SK-N-MC (cell line): ENCODE results near the gene IRF2BPL.

Source experiments
- EZH2 ChIP-seq: fragments of 200-600 bp; sonication (generic); IDR thresholded peaks from one replicate; pipeline ENCODE4 v1.6.1; 2017; ENCODE audit warnings: antibody characterized with exemption
- FOXP2 ChIP-seq: optimal IDR thresholded peaks from 2 replicates; pipeline ENCODE3; 2011; ENCODE audit warnings: mild to moderate bottlenecking, moderate library complexity; ENCODE audit not compliant: insufficient read depth; ENCODE audit errors: extremely low read length, control extremely low read depth
- POLR2AphosphoS5 ChIP-seq: IDR thresholded peaks from 2 replicates; pipeline ENCODE4 v1.6.1; 2012; ENCODE audit warnings: mild to moderate bottlenecking, low read depth, low read length, borderline replicate concordance

GRCh38 chr14:77025744-77026165, 2.8 kb downstream of the IRF2BPL start:
- TF ChIP-seq EZH2, result no peak
- TF ChIP-seq POLR2AphosphoS5, result no peak
- no peak for TF ChIP-seq FOXP2
